Smooth muscle cell (in vitro differentiated cells): ENCODE measurements around the gene OR51E2. TPM values are rescaled to one million over a fixed set of nuclear protein-coding genes. Genes with fewer than 3 reads are reported as not detected.

ENCODE experiments used
- DNase-seq: peaks from one replicate; lab custom pipeline; 2025; ENCODE audit not compliant: unreplicated experiment; lab: John Stamatoyannopoulos, UW
- H2AFZ ChIP-seq: fragments of 200-600 bp; sonication (generic); 2 replicates; pipeline ENCODE4 v1.6.0; 2016; ENCODE audit warnings: antibody characterized with exemption, low read depth, mild to moderate bottlenecking
- H3F3A ChIP-seq: fragments of 200-600 bp; sonication (generic); 2 replicates; pipeline ENCODE4 v1.6.0; 2017; ENCODE audit warnings: antibody characterized with exemption, low read depth
- H3K27ac ChIP-seq: fragments of 200-600 bp; sonication (generic); 2 replicates; pipeline ENCODE4 v1.5.1; 2016; ENCODE audit warnings: low read depth, mild to moderate bottlenecking
- H3K27me3 ChIP-seq: fragments of 200-600 bp; sonication (generic); 2 replicates; pipeline ENCODE4 v1.6.1; 2016; ENCODE audit warnings: low read depth, mild to moderate bottlenecking
- H3K36me3 ChIP-seq: fragments of 200-600 bp; sonication (generic); 2 replicates; pipeline ENCODE4 v1.5.1; 2016; ENCODE audit warnings: low read depth
- H3K4me1 ChIP-seq: fragments of 200-600 bp; sonication (generic); 2 replicates; pipeline ENCODE4 v1.5.1; 2016; ENCODE audit warnings: low read depth
- H3K4me2 ChIP-seq: fragments of 200-600 bp; sonication (generic); 2 replicates; pipeline ENCODE4 v1.6.0; 2016; ENCODE audit warnings: mild to moderate bottlenecking
- H3K4me3 ChIP-seq: fragments of 200-600 bp; sonication (generic); 2 replicates; pipeline ENCODE4 v1.5.1; 2016; ENCODE audit warnings: mild to moderate bottlenecking
- H3K79me2 ChIP-seq: fragments of 200-600 bp; sonication (generic); 2 replicates; pipeline ENCODE4 v1.6.0; 2016; ENCODE audit warnings: low read depth, mild to moderate bottlenecking
- H3K9ac ChIP-seq: fragments of 200-600 bp; sonication (generic); 2 replicates; pipeline ENCODE4 v1.6.0; 2016; ENCODE audit warnings: low read depth
- H3K9me3 ChIP-seq: fragments of 200-600 bp; sonication (generic); replicated peaks from 2 replicates; pipeline ENCODE4 v1.5.1; 2016; ENCODE audit warnings: low read depth
- H4K20me1 ChIP-seq: fragments of 200-600 bp; sonication (generic); 2 replicates; pipeline ENCODE4 v1.6.0; 2016; ENCODE audit warnings: low read depth
- CTCF ChIP-seq: fragments of 200-600 bp; sonication (generic); IDR thresholded peaks from 2 replicates; pipeline ENCODE4 v1.5.1; 2017; ENCODE audit warnings: borderline replicate concordance, mild to moderate bottlenecking, antibody characterized with exemption; ENCODE audit not compliant: insufficient read depth, poor library complexity, severe bottlenecking
- WGBS: methylation state at CpG from one replicate; pipeline ENCODE4 v1.1.7; 2016; ENCODE audit warnings: low lambda C conversion rate; 5-methylcytosine and 5-hydroxymethylcytosine counted together
- polyA plus RNA-seq: library from polyadenylated mRNA; unstranded; fragments of >200 nt; fragmentation: Nextera tagmentation; extraction: Ambion mirVana; gene quantifications from 2 replicates; pipeline ENCODE4 v1.2.1, GENCODE V29; 2016
- total RNA-seq: library from RNA; depleted of rRNA; stranded (reverse); fragments of >200 nt; gene quantifications from 2 replicates; pipeline ENCODE4 v1.2.3, GENCODE V29; 2014

The OR51E2 gene
- total and polyA plus RNA-seq, 2 experiments from 2014 or later: not detected

GRCh38 chr11:4680341-4680740 is 17.3 kb downstream of the OR51E2 start:
- no peak overlapping the region for H2AFZ ChIP-seq
- H3K27ac ChIP-seq: no peak overlapping the region
- DNase-seq: no peak
- H3K4me3 ChIP-seq: no peak overlapping the region
- H3K9me3 ChIP-seq: no peaks in the 10 kb centered on the region
- no peaks in the 10 kb centered on the region for H3K36me3 ChIP-seq
- 71% methylated on average over 3 of the region's 3 CpGs for WGBS
- peaks cover 4% of the 10 kb centered on the region for H3K27me3 ChIP-seq
- H3K9ac ChIP-seq: no peak overlapping the region
- H3K4me1 ChIP-seq: no peaks in the 10 kb centered on the region
- H3K79me2 ChIP-seq: no peaks in the 10 kb centered on the region
- no peak for TF ChIP-seq CTCF
- H4K20me1 ChIP-seq: no peaks in the 10 kb centered on the region
- H3F3A ChIP-seq: no peaks in the 10 kb centered on the region
- H3K4me2 ChIP-seq: no peak overlapping the region

- H2AFZ ChIP-seq: no peak overlapping the region
- DNase-seq: no peak
- no peak overlapping the region for H3K27ac ChIP-seq
- no peaks in the 10 kb centered on the region for H4K20me1 ChIP-seq
- H3K9ac ChIP-seq: no peak overlapping the region
- TF ChIP-seq CTCF: no peak
- WGBS: 94% methylated on average over 2 of the region's 2 CpGs
- peaks cover 2% of the 10 kb centered on the region for H3K27me3 ChIP-seq
- no peaks in the 10 kb centered on the region for H3F3A ChIP-seq
- no peak overlapping the region for H3K4me3 ChIP-seq
- no peaks in the 10 kb centered on the region for H3K4me1 ChIP-seq
- no peak overlapping the region for H3K4me2 ChIP-seq
- no peaks in the 10 kb centered on the region for H3K9me3 ChIP-seq
- no peaks in the 10 kb centered on the region for H3K79me2 ChIP-seq
- no peaks in the 10 kb centered on the region for H3K36me3 ChIP-seq
Measured at GRCh38 chr11:4677948-4678347, 19.7 kb downstream of the OR51E2 start.

GRCh38 chr11:4673781-4674180 is 23.9 kb downstream of the OR51E2 start:
- H3K79me2 ChIP-seq: no peaks in the 10 kb centered on the region
- H3K9me3 ChIP-seq: no peaks in the 10 kb centered on the region
- no peak overlapping the region for H3K4me2 ChIP-seq
- no peak overlapping the region for H3K9ac ChIP-seq
- H3K4me1 ChIP-seq: no peaks in the 10 kb centered on the region
- TF ChIP-seq CTCF: no peak
- 64% methylated on average over 2 of the region's 2 CpGs for WGBS
- no peaks in the 10 kb centered on the region for H4K20me1 ChIP-seq
- no peaks in the 10 kb centered on the region for H3K27me3 ChIP-seq
- no peak overlapping the region for H3K27ac ChIP-seq
- no peak for DNase-seq
- H3K36me3 ChIP-seq: no peaks in the 10 kb centered on the region
- no peaks in the 10 kb centered on the region for H3F3A ChIP-seq
- no peak overlapping the region for H3K4me3 ChIP-seq
- no peak overlapping the region for H2AFZ ChIP-seq

- Histone ChIP-seq H3K27ac (no peak overlapping the region), H3K4me1 (no peaks in the 10 kb centered on the region)
- no peak for TF ChIP-seq CTCF
Measured at GRCh38 chr11:4672470-4672869, 25.2 kb downstream of the OR51E2 start.

More at GRCh38 chr11:4672470-4672869, 25.2 kb downstream of the OR51E2 start:
- no peaks in the 10 kb centered on the region for H3K36me3 ChIP-seq
- DNase-seq: no peak
- 40% methylated on average over 3 of the region's 3 CpGs for WGBS
- H3F3A ChIP-seq: no peaks in the 10 kb centered on the region
- H4K20me1 ChIP-seq: no peaks in the 10 kb centered on the region
- no peaks in the 10 kb centered on the region for H3K27me3 ChIP-seq
- no peak overlapping the region for H3K9ac ChIP-seq
- no peaks in the 10 kb centered on the region for H3K79me2 ChIP-seq
- H3K4me3 ChIP-seq: no peak overlapping the region
- H3K4me2 ChIP-seq: no peak overlapping the region
- no peak overlapping the region for H2AFZ ChIP-seq
- H3K9me3 ChIP-seq: no peaks in the 10 kb centered on the region
